ENCODE data around the gene SERGEF.

The SERGEF gene

GRCh38 chr11:17986711-17987220 lies 26.1 kb downstream of the SERGEF start:
- no peak overlapping the region for H3K4me3 ChIP-seq (ENCODE audit: low read depth, low read length)
- no peak for TF ChIP-seq CTCF (IDR thresholded peaks at IDR 0.05; ENCODE audit: low read depth, low read length, missing control alignments)
- no peak for DNase-seq (ENCODE audit: low read depth)

DNA sequence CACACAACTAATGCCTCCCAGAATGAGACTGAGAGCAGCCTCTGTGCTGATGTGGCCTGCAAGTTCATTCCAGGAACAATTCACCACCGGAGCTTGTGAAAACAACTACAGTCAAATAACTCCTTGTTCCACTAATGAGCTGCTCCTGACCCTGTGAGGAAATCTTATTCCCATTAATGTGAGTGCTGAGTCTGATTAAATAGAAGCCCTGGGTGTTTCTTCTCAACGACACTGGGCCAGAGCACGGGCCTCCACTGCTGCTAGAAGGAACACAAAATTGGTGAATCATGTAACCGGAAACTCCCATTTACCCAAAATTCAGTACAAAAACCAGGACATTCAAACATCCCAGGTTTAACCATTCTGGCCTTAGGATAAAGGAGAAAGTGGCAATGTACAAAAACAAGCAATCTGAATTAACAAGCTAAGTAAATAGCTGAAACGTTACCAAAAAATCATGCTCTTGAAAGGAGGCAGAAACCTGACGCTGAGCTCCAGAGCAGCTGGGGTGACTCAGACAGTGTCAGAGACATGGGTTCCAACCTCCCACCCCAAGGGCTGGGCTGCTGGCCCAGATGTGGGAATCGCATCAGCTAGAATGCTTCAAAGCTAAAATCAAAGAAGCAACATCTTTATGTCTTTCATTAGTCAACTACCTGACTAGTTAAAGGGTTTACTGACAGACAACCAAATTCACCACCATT lies 26.7 kb downstream of the SERGEF start:
- no peak for DNase-seq (ENCODE audit: low read depth)
- H3K4me3 ChIP-seq (ENCODE audit: low read depth, low read length) = no peak overlapping the region
- TF ChIP-seq CTCF (IDR thresholded peaks at IDR 0.05; ENCODE audit: low read depth, low read length, missing control alignments) = no peak

GRCh38 chr11:17985517-17985916 lies 27.3 kb downstream of the SERGEF start:
- no peak overlapping the region for H3K4me3 ChIP-seq (ENCODE audit: low read depth, low read length)
- no peak for DNase-seq (ENCODE audit: low read depth)
- TF ChIP-seq CTCF (IDR thresholded peaks at IDR 0.05; ENCODE audit: low read depth, low read length, missing control alignments) = no peak

- TF ChIP-seq CTCF (IDR thresholded peaks at IDR 0.05; ENCODE audit: low read depth, low read length, missing control alignments) = no peak
- H3K4me3 ChIP-seq (ENCODE audit: low read depth, low read length) = no peak overlapping the region
- no peak for DNase-seq (ENCODE audit: low read depth)
Measured at GRCh38 chr11:17983569-17983968, 29.3 kb downstream of the SERGEF start.

GRCh38 chr11:17979770-17980371 lies 33.0 kb downstream of the SERGEF start:
- DNase-seq (ENCODE audit: low read depth) = no peak
- TF ChIP-seq CTCF (IDR thresholded peaks at IDR 0.05; ENCODE audit: low read depth, low read length, missing control alignments) = peak; percentile 96

GRCh38 chr11:17978553-17979287 lies 34.1 kb downstream of the SERGEF start:
- DNase-seq (ENCODE audit: low read depth) = no peak
- TF ChIP-seq CTCF (IDR thresholded peaks at IDR 0.05; ENCODE audit: low read depth, low read length, missing control alignments) = peak; percentile 77
- no peak overlapping the region for H3K4me3 ChIP-seq (ENCODE audit: low read depth, low read length)

More at GRCh38 chr11:17979770-17980371, 33.0 kb downstream of the SERGEF start:
- no peak overlapping the region for H3K4me3 ChIP-seq (ENCODE audit: low read depth, low read length)

Data from GM12864 (cell line).